ENCODE results near the gene SCAF4.

DNA sequence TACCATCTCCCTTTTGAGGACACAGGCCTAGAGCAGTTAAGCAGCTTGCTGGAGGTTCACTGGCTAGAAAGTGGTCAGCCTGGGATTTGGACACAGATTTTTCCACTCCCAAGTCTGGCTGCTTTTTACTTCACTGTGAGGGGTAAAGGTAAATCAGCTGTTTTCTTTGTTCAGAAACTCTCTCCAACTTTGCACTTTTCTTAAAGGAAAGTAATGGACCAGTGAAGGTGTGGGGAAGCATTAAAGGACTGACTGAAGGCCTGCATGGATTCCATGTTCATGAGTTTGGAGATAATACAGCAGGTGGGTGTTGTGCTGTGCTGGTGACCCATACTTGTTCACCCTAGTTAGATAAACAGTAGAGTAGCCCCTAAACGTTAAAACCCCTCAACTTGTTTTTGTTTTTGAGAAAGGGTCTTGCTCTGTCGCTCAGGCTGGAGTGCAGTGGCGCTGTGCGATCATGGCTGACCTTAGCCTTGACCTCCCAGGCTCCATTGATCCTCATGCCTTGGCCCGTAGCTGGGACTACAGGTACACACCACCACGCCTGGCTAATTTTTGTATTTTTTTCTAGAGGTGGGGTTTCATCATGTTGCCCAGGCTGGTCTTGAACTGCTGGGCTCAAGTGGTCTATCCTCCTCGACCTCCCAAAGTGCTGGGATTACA lies 68.2 kb downstream of the SCAF4 start:
- no peak for TF ChIP-seq POLR2A (IDR thresholded peaks at IDR 0.05)
- TF ChIP-seq, protein P1, sequence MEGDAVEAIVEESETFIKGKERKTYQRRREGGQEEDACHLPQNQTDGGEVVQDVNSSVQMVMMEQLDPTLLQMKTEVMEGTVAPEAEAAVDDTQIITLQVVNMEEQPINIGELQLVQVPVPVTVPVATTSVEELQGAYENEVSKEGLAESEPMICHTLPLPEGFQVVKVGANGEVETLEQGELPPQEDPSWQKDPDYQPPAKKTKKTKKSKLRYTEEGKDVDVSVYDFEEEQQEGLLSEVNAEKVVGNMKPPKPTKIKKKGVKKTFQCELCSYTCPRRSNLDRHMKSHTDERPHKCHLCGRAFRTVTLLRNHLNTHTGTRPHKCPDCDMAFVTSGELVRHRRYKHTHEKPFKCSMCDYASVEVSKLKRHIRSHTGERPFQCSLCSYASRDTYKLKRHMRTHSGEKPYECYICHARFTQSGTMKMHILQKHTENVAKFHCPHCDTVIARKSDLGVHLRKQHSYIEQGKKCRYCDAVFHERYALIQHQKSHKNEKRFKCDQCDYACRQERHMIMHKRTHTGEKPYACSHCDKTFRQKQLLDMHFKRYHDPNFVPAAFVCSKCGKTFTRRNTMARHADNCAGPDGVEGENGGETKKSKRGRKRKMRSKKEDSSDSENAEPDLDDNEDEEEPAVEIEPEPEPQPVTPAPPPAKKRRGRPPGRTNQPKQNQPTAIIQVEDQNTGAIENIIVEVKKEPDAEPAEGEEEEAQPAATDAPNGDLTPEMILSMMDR (IDR thresholded peaks at IDR 0.05): no peak

Measured in adrenal gland (tissue), 5 donors.